ENCODE results near the gene TXLNA.

- TF ChIP-seq CTCF (IDR thresholded peaks at IDR 0.05) (no peak), POLR2AphosphoS5 (IDR thresholded peaks at IDR 0.05) (peak in 2 of 3 donors; percentile 19 to 20), POLR2A (IDR thresholded peaks at IDR 0.05) (no peak)
Measured at GRCh38 chr1:32142446-32143301, 36.8 kb upstream of the TXLNA start.
